SK-N-MC (cell line): Measurements from ENCODE around the gene CREM.

Experiments
- DNase-seq: peaks from one replicate; pipeline ENCODE4 v3.0.0-alpha.2; 2011; ENCODE audit warnings: low read depth, low spot score
- H3K27ac ChIP-seq: fragments of 200-600 bp; sonication (generic); 2 replicates; pipeline ENCODE4 v1.5.1; 2016; ENCODE audit warnings: mixed run types
- H3K36me3 ChIP-seq: fragments of 200-600 bp; sonication (generic); 2 replicates; pipeline ENCODE4 v1.6.1; 2017; ENCODE audit warnings: antibody characterized with exemption, low read length, mixed read lengths; ENCODE audit not compliant: insufficient read depth
- H3K4me3 ChIP-seq: fragments of 200-600 bp; sonication (generic); 2 replicates; pipeline ENCODE4 v1.5.1; 2016
- H3K9ac ChIP-seq: fragments of 200-600 bp; sonication (generic); 2 replicates; pipeline ENCODE4 v1.8.0; 2017; ENCODE audit warnings: mixed run types, mixed read lengths; ENCODE audit not compliant: insufficient read length
- H3K9me3 ChIP-seq: fragments of 200-600 bp; sonication (generic); 2 replicates; pipeline ENCODE4 v1.6.1; 2017; ENCODE audit warnings: low read depth, mild to moderate bottlenecking, antibody characterized with exemption, low read length, moderate library complexity, mixed read lengths
- EZH2 ChIP-seq: fragments of 200-600 bp; sonication (generic); IDR thresholded peaks from one replicate; pipeline ENCODE4 v1.6.1; 2017; ENCODE audit warnings: antibody characterized with exemption
- FOXP2 ChIP-seq: optimal IDR thresholded peaks from 2 replicates; pipeline ENCODE3; 2011; ENCODE audit warnings: mild to moderate bottlenecking, moderate library complexity; ENCODE audit not compliant: insufficient read depth; ENCODE audit errors: extremely low read length, control extremely low read depth
- POLR2AphosphoS5 ChIP-seq: IDR thresholded peaks from 2 replicates; pipeline ENCODE4 v1.6.1; 2012; ENCODE audit warnings: mild to moderate bottlenecking, low read depth, low read length, borderline replicate concordance

CREM gene

GRCh38 chr10:35092851-35093250 is 33.8 kb upstream of the CREM start:
- Histone ChIP-seq H3K36me3 (no peaks in the 10 kb centered on the region), H3K27ac (no peak overlapping the region), H3K9ac (no peak overlapping the region), H3K4me3 (no peak overlapping the region), H3K9me3 (no peaks in the 10 kb centered on the region)
- TF ChIP-seq EZH2 (no peak), FOXP2 (no peak), POLR2AphosphoS5 (no peak)
- DNase-seq, result no peak

GRCh38 chr10:35096312-35096711 is 30.3 kb upstream of the CREM start:
- Histone ChIP-seq H3K36me3 (no peaks in the 10 kb centered on the region), H3K4me3 (no peak overlapping the region), H3K9ac (no peak overlapping the region), H3K9me3 (no peaks in the 10 kb centered on the region), H3K27ac (no peak overlapping the region)
- no peak for DNase-seq
- TF ChIP-seq POLR2AphosphoS5, result no peak
- TF ChIP-seq EZH2, result no peak

GRCh38 chr10:35097510-35097909 is 29.1 kb upstream of the CREM start:
- no peaks in the 10 kb centered on the region for H3K36me3 ChIP-seq
- H3K9me3 ChIP-seq, result no peaks in the 10 kb centered on the region
- H3K27ac ChIP-seq, result no peak overlapping the region
- no peak for DNase-seq
- H3K4me3 ChIP-seq, result no peak overlapping the region
- TF ChIP-seq POLR2AphosphoS5, result no peak
- no peak for TF ChIP-seq EZH2
- TF ChIP-seq FOXP2, result no peak
- no peak overlapping the region for H3K9ac ChIP-seq

- Histone ChIP-seq H3K4me3 (no peak overlapping the region), H3K36me3 (no peaks in the 10 kb centered on the region), H3K9ac (no peak overlapping the region), H3K27ac (no peak overlapping the region), H3K9me3 (no peaks in the 10 kb centered on the region)
- TF ChIP-seq FOXP2 (no peak), POLR2AphosphoS5 (no peak), EZH2 (no peak)
- no peak for DNase-seq
These were observed 22.8 kb upstream of the CREM start for GRCh38 chr10:35103882-35104281.

GRCh38 chr10:35112571-35112970 is 14.1 kb upstream of the CREM start:
- H3K4me3 ChIP-seq, result no peak overlapping the region
- H3K36me3 ChIP-seq, result no peaks in the 10 kb centered on the region
- TF ChIP-seq FOXP2 (no peak), POLR2AphosphoS5 (no peak), EZH2 (no peak)
- H3K9ac ChIP-seq, result no peak overlapping the region
- H3K9me3 ChIP-seq, result no peaks in the 10 kb centered on the region
- no peak for DNase-seq
- H3K27ac ChIP-seq, result no peak overlapping the region

- Histone ChIP-seq H3K27ac (no peak overlapping the region), H3K36me3 (no peaks in the 10 kb centered on the region), H3K9ac (no peak overlapping the region), H3K9me3 (no peaks in the 10 kb centered on the region), H3K4me3 (no peak overlapping the region)
- TF ChIP-seq EZH2, result no peak
- TF ChIP-seq POLR2AphosphoS5, result no peak
- TF ChIP-seq FOXP2, result no peak
- no peak for DNase-seq
These were observed 7.3 kb upstream of the CREM start for GRCh38 chr10:35119378-35119777.

GRCh38 chr10:35124540-35124939 is 2.1 kb upstream of the CREM start:
- Histone ChIP-seq H3K27ac (no peak overlapping the region), H3K4me3 (no peak overlapping the region), H3K9me3 (no peaks in the 10 kb centered on the region), H3K36me3 (no peaks in the 10 kb centered on the region), H3K9ac (no peak overlapping the region)
- no peak for DNase-seq
- no peak for TF ChIP-seq EZH2
- no peak for TF ChIP-seq POLR2AphosphoS5
- TF ChIP-seq FOXP2, result no peak

- H3K27ac ChIP-seq, result peak overlapping the region; percentile 16; the same call in 1 of the 2 replicates
- TF ChIP-seq EZH2 (no peak), FOXP2 (no peak), POLR2AphosphoS5 (no peak)
- DNase-seq, result no peak
These were observed 550 bp upstream of the CREM start for GRCh38 chr10:35126062-35126529.

GRCh38 chr10:35127289-35127891 is 744 bp downstream of the CREM start:
- Histone ChIP-seq H3K4me3 (peak overlapping the region; percentile 85), H3K27ac (peak overlapping the region; percentile 78), H3K9ac (peak overlapping the region; percentile 88), H3K9me3 (no peaks in the 10 kb centered on the region), H3K36me3 (no peaks in the 10 kb centered on the region)
- DNase-seq, result no peak
- TF ChIP-seq POLR2AphosphoS5 (no peak), EZH2 (no peak), FOXP2 (no peak)

More at GRCh38 chr10:35126062-35126529, 550 bp upstream of the CREM start:
- Histone ChIP-seq H3K36me3 (no peaks in the 10 kb centered on the region), H3K4me3 (peak overlapping the region; percentile 71), H3K9me3 (no peaks in the 10 kb centered on the region), H3K9ac (peak overlapping the region; percentile 52)
